Measurements from ENCODE around the gene SFXN1. TPM values are rescaled to one million over a fixed set of nuclear protein-coding genes. Genes with fewer than 3 reads are reported as not detected.

SFXN1 gene
- total and polyA plus RNA-seq, 12 donors, result 14.3 to 39.6 (median 32.5) TPM

GRCh38 chr5:175463641-175464040, 14.7 kb upstream of the SFXN1 start:
- Histone ChIP-seq H3K4me3 (no peak overlapping the region), H3K27ac (no peak overlapping the region), H3K36me3 (no peaks in the 10 kb centered on the region), H3K9me3 (no peaks in the 10 kb centered on the region), H3K4me1 (no peaks in the 10 kb centered on the region), H3K27me3 (peaks cover 0 to 29% (median 15%) of the 10 kb centered on the region in 7 donors)
- intact Hi-C loops (cut with DNase I), result loop anchor here in 3 of 10 donors (5.0 kb wide), 2 partner anchors 511 to 516 kb away; no protein-coding TSS in a partner anchor
- DNase-seq (no peak), ATAC-seq (no peak)
- WGBS, 2 donors, result 80 to 87% methylated on average over 3 of the region's 3 CpGs
- no peak for TF ChIP-seq CTCF (IDR thresholded peaks at IDR 0.05)

- Histone ChIP-seq H3K4me1 (no peaks in the 10 kb centered on the region), H3K9me3 (no peaks in the 10 kb centered on the region), H3K27ac (no peak overlapping the region), H3K27me3 (peaks cover 0 to 25% (median 11%) of the 10 kb centered on the region in 7 donors), H3K4me3 (no peak overlapping the region), H3K36me3 (no peaks in the 10 kb centered on the region)
- TF ChIP-seq CTCF (IDR thresholded peaks at IDR 0.05), result peak; percentile 49 to 72 (median 68)
- intact Hi-C loops (cut with DNase I), result loop anchor here in 3 of 10 donors (5.0 kb wide), 2 partner anchors 512 to 517 kb away; no protein-coding TSS in a partner anchor
- ATAC-seq (peak in 4 of 8 donors; percentile 67 to 70 (median 67)), DNase-seq (no peak)
- 51% methylated on average over 11 of the region's 11 CpGs for WGBS, 2 donors
Measured at GRCh38 chr5:175464074-175464941, 14.1 kb upstream of the SFXN1 start.

DNA sequence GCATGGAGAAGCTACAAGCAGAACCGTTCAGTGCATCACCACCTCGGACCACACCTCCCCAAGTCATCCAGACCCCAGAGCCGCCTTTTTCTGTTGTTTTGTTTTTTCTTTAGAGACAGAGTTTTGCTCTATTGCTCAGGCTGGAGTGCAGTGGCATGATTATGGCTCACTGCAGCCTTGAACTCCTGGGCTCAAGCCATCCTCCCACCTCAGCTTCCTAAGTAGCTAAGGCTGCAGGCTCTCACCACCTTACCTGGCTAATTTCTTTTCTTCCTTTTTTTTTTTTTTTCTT, 13.5 kb upstream of the SFXN1 start:
- 3 to 6% methylated on average over 3 of the region's 3 CpGs for WGBS, 2 donors
- Histone ChIP-seq H3K4me3 (no peak overlapping the region), H3K27me3 (peaks cover 0 to 25% (median 11%) of the 10 kb centered on the region in 7 donors), H3K27ac (no peak overlapping the region), H3K9me3 (no peaks in the 10 kb centered on the region), H3K4me1 (no peaks in the 10 kb centered on the region), H3K36me3 (no peaks in the 10 kb centered on the region)
- no peak for TF ChIP-seq CTCF (IDR thresholded peaks at IDR 0.05)
- ATAC-seq (no peak), DNase-seq (no peak)
- intact Hi-C loops (cut with DNase I), result loop anchor here in 3 of 10 donors (5.0 kb wide), 2 partner anchors 513 to 518 kb away; no protein-coding TSS in a partner anchor

- no peaks in the 10 kb centered on the region for H3K9me3 ChIP-seq
- ATAC-seq, result no peak
- intact Hi-C loops (cut with DNase I), result no loop called here
Measured at GRCh38 chr5:175465282-175465681, 13.1 kb upstream of the SFXN1 start.

More at GRCh38 chr5:175465282-175465681, 13.1 kb upstream of the SFXN1 start:
- Histone ChIP-seq H3K36me3 (no peaks in the 10 kb centered on the region), H3K27ac (no peak overlapping the region), H3K27me3 (peaks cover 0 to 25% (median 11%) of the 10 kb centered on the region in 7 donors), H3K4me3 (no peak overlapping the region), H3K4me1 (no peaks in the 10 kb centered on the region)
- DNase-seq, result no peak
- TF ChIP-seq CTCF (IDR thresholded peaks at IDR 0.05), result no peak
- 26 to 33% methylated on average over 3 of the region's 3 CpGs for WGBS, 2 donors
